RPMI8226 (cell line): ENCODE results near the gene CBX8.

ENCODE experiments used
- DNase-seq: peaks from one replicate; pipeline ENCODE4 v3.0.0-alpha.2; 2015

Gene CBX8

DNA sequence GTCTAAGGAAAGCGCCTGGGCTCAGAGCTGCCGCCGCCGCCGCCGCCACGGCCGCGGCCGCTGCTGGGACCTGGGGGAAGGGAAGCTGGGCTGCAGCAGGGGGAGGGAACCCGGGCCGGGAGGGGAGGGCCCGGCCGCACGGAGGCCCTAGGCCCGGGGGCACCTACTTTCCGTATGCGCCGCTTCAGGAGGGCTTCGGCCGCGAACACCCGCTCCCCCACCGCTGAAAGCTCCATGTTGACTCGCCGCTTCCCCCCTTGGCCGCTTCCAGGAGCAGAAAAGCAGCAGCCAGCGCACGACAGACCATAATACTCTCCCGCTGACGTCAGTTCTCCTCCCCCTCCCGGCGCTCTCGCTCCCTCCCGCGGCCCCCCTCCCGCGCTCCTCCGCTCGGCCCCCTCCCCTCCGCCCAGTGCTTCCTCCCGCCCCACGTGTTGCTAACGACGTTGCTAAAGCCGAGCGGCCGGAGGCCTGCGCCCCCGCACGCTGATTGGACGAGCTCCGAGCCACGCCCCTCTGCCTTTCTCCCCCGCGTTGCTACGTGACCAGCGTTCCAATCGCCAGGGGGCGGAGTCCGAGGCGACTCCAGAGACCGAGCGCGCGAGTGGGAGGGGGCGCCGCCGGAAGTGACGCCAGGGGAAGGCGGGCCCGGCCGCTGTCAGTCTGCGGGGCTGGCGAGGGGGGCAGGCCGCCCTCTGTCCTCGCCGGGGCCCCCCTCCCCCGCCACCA, at the start of gene CBX8:
Gene CBX8, minus strand, starts transcription at position 315 of the 729 bp plus-strand sequence. Its CDS starts 79 bp downstream, at position 236.
- DNase-seq: peak; percentile 100

DNA sequence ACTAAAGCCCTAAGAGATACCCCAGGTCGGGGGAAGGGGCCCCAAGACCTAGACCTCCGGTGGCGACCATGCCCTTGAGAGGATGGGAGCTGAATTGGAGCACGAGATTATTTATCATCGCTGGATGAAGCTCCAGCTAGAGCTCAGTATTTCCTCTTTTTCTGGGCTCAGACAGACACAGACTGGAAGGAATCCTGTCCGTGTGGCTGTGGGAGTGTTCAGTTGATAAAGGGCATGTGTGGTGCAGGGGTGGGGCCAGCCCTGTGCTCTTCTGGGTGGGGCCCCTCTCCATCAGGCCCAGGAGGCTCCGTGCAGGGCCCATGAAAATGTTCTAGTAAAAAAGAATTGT, 48.7 kb upstream of the CBX8 start:
- no peak for DNase-seq

DNA sequence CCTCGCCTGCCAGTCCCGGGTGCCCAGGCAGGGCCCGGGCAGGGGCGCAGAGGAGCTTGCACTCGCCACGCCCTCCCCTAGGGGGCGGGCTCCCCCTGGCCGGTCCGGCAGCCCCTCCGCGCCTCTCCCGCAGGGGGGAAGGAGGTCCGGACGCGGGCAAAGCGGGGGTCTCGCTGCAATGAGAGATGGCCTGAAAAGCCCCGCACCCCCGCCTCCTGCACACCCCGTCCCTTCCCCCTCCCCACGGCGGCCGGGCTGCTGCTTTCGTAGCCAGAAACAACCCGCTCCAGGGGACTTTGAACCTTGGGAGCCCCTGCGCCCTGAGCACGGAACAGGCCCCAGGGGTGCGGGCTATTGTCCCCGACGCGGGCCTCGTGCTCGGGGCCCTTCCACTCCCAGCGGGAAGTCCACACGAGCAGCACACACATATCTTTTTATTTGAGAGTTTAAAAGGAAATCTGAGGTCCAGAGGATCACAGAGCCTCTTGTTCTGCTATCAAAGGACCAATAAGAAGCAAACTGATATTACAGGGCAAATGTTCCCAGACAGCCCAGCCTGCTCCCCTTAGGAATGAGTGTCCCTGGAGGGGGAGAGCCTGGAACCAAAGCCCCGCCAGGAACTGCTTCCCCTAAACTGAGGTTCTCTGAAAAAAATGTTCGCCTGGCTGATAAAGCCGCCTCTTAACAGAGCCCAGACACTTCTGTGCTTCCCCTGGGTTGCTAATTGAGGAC, 48.2 kb upstream of the CBX8 start:
- peak; percentile 69 for DNase-seq

DNA sequence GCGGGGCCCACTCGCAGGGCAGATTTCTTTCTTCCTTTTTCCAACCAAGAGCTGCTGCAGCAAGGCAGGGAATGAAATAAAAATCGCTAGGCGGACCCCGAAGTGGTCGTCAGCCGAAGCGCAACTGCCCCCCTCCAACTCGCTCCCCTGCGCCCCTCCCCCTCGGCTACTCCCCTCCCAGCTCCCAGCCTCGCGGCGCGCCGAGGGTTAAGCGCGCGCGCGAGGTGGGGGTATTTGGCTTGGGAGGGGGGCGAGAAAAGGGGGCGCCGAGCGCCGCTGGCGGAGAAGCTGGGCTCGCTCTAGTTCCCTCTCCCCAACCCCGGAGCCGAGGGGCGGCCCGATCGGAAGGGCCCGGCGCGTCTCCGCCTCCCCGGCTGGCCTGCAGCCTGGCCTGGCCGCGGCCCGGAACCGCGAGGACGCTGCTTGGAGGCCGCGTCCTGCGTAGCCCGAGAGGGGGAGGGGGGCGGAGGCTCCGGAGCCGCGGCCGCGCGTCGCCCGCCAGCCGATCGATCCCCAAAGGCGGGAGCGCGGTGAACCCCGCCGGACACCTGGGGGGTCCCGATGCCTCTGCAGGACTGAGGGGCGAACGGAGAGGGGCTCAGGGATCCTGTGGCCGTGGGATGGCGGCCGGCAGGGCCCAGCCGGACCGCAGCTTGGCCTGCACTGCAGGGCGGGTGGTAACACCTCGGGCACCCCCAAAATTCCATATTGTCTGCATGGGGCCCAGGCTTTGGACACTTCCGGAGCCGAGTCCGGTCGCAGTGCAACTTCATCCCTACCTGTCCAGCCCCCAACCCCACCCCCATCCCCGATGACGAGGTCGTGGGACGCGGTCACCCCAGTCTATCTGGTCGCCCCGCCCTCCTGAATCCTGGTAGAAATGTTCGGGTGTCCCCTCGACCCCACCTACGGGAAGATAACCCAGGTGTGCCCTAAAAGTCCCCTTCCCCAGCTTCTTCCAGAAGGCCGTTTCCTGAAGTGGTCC, 47.2 kb upstream of the CBX8 start:
- DNase-seq: peak; percentile 75

DNA sequence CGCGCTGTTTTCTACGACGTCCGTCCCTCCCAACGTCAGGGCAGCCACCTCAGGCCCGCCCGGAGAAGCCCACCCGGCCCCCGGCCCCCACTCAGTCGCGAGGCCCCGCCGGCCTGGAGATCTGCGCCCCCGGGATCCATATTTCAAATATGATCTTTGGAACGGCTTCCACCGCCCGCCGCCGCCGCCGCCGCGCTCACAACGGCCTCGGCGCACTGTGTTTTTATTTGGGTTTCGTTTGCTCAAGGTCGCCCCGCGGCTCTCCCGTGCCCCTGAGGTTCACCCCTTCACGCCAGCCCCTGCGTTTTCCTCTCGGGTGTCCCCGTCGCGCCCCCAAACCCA, 46.6 kb upstream of the CBX8 start:
- no peak for DNase-seq

DNA sequence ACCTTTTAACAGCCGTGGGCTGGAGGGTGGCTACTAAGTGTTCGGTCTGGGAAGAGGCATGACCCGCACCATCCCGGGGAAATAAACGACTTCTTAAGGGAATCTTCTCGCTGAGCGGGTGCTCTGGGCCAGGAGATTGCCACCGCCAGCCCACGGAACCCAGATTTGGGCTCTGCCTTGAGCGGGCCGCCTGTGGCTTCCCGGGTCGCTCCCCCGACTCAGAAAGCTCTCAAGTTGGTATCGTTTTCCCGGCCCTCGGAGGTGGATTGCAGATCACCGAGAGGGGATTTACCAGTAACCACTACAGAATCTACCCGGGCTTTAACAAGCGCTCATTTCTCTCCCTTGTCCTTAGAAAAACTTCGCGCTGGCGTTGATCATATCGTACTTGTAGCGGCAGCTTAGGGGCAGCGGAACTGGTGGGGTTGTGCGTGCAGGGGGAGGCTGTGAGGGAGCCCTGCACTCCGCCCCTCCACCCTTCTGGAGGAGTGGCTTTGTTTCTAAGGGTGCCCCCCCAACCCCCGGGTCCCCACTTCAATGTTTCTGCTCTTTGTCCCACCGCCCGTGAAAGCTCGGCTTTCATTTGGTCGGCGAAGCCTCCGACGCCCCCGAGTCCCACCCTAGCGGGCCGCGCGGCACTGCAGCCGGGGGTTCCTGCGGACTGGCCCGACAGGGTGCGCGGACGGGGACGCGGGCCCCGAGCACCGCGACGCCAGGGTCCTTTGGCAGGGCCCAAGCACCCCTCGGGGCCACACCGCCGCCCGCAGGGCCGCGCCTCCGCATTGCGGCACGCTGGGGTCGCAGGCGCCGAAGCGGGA, 46.0 kb upstream of the CBX8 start:
- DNase-seq: no peak

DNA sequence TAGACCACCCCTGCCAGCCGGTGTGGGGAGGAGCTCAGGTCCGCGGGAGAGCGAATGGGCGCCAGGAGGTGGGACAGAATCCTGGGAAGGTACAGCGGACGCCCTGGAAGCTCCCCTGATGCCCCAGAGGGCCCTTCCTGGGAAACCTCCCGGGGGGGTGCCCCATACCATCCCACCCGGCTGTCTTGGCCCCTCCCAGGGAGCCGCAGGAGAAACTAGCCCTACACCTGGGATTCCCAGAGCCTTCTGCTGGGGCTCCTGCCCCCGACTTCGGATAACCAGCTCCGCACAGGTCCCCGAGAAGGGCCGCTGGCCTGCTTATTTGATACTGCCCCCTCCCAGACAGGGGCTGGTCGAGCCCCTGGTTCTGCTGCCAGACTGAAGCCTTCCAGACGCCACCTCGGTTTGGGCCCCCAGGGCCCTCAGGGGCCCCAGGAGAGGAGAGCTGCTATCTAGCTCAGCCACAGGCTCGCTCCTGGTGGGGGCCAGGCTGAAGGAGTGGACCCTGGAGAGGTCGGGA, 45.3 kb upstream of the CBX8 start:
- no peak for DNase-seq

DNA sequence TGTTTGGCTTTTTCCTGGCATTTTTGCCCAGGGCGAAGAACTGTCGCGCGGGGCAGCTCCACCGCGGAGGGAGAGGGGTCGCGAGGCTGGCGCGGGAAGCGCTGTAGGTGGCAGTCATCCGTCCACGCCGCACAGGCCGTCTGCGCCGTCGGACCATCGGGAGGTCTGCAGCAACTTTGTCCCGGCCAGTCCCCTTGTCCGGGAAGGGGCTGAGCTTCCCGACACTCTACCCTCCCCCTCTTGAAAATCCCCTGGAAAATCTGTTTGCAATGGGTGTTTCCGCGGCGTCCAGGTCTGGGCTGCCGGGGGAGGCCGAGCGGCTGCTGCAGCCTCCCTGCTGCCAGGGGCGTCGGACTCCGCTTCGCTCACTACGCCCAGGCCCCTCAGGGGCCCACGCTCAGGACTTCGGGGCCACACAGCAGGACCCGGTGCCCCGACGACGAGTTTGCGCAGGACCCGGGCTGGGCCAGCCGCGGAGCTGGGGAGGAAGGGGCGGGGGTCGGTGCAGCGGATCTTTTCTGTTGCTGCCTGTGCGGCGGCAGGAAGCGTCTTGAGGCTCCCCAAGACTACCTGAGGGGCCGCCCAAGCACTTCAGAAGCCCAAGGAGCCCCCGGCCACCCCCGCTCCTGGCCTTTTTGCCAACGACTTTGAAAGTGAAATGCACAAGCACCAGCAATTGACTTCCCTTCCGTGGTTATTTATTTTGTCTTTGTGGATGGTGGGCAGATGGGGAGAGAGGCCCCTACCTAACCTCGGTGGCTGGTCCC, 44.7 kb upstream of the CBX8 start:
- DNase-seq: no peak

DNA sequence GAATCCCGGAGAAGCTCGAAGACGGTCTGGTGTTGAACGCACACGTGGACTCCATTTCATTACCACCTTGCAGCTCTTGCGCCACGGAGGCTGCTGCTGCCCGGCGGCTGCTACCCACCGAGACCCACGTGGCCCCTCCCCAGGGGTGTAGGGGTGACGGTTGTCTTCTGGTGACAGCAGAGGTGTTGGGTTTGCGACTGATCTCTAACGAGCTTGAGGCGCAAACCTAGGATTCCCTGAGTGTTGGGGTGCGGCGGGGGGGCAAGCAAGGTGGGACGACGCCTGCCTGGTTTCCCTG, 44.1 kb upstream of the CBX8 start:
- no peak for DNase-seq

DNA sequence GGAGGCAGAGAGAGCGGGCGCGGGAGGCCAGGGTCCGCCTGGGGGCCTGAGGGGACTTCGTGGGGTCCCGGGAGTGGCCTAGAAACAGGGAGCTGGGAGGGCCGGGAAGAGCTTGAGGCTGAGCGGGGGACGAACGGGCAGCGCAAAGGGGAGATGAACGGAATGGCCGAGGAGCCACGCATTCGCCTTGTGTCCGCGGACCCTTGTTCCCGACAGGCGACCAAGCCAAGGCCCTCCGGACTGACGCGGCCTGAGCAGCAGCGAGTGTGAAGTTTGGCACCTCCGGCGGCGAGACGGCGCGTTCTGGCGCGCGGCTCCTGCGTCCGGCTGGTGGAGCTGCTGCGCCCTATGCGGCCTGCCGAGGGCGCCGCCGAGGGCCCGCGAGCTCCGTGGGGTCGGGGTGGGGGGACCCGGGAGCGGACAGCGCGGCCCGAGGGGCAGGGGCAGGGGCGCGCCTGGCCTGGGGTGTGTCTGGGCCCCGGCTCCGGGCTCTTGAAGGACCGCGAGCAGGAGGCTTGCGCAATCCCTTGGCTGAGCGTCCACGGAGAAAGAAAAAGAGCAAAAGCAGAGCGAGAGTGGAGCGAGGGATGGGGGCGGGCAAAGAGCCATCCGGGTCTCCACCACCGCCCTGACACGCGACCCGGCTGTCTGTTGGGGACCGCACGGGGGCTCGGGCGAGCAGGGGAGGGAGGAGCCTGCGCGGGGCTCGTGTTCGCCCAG, 43.6 kb upstream of the CBX8 start:
- DNase-seq: no peak

DNA sequence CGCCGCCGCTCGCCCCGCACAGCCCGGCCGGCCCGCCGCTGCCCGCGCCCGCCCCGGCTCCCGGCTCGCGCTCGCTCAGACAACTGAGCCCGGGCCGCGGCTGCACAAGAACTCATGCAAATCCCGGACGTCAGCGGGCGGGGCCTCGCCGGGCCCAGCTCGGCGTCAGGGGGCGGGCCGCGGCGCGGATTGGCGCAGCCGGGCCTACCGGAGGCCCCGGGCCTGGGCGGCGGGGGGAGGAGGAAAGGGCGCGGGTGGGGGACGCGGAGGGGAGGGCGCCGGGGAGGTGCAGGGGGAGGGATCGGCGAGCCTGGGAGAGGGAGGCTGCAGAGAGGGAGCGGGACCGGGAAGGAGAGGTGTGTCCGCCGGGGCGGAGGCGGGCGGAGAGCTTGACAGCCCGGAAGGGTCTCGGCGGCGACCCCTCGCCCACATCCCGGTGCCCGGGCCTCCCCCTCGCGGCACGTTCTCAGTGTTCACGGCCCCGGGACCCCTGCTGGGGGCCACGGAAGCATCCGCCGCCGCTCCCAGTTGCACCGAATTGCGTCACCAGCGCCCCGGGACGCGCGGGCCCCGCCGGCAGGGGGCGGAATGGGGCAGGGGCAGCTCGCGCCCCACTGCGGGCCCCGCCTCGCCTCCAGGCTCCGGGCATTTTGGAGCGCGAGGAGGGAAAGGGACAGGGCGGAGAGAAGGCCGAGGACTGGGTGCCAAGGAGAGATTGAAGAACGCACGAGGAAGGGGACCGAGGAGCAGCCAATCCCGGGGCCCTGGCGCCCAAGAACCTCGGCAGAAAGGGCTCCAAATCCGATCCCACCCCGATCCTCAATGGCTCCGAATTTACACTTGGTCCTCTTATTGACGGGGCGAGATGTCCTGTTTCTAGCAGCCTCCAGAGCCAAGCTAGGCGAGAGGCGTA, 42.7 kb upstream of the CBX8 start, which contains the start of gene CBX4:
Gene CBX4, minus strand, starts transcription at position 85 of the 913 bp plus-strand sequence. CDS start 189 bp downstream, outside the sequence.
- DNase-seq: peak; percentile 97

DNA sequence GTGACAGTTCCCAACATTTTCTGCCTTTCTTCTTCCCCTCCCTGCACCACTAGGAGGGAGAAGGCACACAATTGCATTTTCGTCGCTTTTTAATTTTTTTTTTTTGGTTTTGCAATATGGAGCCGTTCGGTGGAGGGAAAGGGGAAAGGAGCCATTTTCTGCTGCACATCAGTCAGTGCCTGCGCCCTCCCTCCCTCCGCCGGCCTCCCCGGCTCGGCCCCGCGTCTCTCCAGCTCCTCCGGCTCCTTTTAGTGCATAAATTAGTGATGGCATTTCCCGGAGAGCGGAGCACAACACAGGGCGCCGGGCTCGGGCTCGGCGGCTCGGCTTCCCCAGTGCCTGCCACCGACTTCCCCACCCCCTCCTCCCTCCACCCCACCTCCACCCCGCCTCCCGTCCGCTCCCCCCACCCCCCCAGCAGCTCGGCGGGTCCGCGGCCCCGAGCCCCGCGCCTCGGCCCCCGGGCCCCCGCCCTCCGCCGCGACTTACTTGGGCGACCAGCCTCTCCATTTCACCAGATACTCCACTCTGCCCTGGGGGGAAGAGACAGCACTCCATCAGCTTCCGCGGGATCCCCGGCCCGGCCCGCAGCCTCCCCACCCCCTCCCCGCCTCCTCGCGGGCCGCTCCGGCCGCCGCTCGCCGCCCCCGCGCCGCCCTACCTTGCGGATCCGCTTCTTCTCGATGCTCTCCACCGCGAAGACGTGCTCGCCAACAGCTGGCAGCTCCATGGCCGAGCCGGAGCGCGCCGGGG, 41.8 kb upstream of the CBX8 start:
- peak; percentile 58 for DNase-seq

DNA sequence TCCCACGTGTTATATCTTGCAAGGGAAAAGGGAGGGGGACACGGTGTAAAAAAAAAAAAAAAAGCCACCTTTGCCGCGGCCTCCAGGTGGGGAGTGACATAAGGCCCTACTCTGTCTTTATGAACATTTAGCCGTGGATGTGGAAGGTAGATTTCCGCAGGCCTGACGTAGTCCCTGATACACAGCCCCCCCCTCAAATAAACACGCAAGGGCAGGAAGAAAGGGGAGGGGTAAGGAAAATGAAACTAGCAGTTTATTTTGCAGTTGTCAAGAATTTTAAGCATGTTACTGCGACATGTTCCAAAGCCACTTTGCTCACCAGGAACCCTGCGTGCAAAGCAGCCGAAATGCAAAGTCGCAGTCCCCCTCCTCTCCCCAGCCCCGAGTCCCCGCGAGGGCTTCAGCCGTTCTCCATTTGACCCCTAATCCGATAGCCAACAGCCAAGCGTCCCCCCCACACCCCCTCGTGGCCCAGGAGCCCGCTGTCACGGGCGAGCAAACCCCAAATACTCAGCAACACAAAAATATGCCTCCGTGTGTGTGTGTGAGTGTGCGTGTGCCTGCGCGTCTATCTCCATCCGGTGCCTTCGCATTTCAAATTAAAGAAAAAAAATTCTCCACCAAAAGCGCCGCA, 41.1 kb upstream of the CBX8 start:
- DNase-seq: peak; percentile 47

DNA sequence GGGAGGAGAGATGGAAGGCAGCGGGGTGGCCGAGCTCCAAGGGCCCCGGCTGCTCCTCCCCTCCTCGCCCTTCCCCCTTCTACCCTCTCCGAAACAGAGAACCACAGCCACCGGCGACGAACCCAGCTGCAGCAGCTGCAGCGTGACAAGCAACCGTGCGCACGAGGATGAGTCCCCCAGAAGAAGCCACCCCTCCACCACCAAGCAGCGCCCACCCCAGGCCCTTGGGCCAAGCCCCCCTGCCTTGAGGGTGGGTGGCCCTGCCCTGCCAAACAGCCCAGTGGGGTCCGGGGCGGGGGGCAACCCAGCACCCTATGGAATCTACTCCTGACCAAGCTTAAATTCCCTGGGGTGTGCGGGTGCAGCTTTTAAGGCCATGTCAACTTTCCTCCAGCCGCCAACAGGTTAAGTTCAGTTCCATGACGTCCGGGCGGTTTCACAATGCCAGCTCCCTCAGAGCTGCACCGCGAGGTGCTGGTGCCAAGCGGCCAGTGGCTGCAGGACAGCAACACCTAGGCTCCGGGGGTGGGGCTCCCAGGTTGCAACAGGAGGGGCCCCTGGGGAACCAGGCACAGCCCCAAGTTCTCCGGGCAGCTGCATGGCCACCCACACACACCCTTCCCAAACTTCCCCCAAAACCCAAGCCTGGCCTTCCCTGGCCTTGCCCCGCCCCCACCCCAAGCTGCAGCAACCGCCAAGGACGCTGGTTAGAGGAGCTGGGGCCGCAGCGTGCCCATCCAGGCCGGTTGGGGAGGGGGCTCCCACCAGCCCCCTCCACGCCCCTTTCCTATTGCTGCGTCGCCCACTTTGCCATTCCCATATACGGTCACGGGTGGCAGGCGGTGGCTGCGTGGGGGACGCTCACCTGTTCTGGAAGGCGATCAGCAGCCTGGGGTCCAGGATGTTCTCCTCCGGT, 40.4 kb upstream of the CBX8 start:
- DNase-seq: peak; percentile 94

DNA sequence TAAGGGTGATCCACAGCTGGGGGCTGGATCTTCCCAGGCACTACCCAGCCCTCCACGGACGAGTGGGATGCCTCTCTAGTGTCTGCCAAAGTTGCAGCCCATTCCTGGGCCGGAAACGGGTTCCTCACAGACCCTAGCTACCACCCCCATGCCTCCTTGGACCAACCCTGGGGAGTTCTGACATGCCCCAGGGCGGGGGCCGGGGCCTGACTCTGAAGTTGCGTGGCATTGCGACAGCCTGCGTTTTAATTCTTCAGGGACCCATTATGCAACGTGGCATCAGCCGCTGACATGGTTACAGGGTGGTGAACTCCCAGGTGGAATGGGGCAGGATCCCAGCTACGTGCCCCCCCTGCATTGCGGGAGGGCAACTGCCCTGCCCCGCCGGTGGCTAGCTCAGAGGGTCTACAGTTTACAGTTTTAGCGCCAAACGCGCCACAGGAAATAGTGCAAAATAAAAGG, 39.7 kb upstream of the CBX8 start:
- DNase-seq: no peak

DNA sequence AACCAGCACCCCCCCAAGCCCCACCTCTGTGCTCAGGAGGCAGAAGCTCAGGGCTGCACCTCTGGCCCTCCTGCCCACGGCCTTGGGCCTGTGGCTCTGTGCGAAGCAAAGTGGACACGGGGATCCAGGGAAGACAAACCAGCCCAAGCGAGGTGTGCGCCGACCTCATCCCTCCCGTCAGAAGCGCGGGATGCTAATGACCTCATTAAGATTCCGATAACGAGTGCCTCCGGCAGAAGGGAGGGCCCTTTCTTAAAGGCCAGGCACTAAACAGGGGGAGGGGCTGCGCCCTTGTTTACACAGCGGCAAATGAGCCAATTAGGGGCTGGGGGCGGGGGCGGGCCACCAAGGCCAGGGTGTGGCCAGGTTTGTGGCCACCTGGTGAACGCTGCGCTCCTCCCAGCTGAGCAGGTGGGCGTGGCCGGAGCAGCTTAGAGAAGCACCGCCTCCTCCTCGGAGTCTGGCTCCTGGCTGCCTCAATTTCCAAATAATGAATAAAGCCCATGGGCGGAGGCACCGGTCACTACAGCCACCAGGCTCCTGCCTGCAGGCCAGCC, 39.2 kb upstream of the CBX8 start:
- no peak for DNase-seq

DNA sequence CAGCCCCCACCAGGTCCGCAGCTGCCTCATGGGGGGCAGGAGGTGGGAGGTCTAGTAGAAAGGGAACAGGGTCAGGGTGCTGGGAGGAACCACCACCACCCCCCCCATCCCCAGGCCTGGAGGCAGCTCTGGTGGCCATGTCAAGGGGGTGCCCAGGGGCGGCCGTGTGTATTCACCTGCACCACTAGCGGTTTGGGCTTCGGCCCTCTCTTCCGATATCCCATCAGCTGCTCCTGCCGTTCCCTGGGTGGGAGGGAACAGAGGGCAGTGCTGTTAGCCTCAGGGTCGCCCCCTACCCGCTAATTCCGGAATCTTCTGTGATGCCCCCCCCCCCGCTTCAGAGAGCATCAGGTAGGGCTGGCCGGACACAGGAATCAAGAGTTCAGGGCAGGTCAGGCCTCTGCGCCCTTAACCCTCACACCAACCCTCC, 38.6 kb upstream of the CBX8 start:
- DNase-seq: no peak
